Measurements from ENCODE around the gene DET1.
"Not testable (repeated sequence)": the region's sequence is repeated elsewhere in the genome, so short reads cannot be mapped to it uniquely, and the experiment has no call there.

Gene DET1

GRCh38 chr15:88546248-88547129 lies at the start of gene DET1:
TSS of gene DET1 (minus strand) at chr15:88546681. CDS start at chr15:88531705, 14,976 bp downstream.
- peak; percentile 98 for DNase-seq (ENCODE audit: low spot score)

- no peak for DNase-seq (ENCODE audit: low spot score)
Measured at GRCh38 chr15:88591384-88591783, 44.9 kb upstream of the DET1 start.

- DNase-seq (ENCODE audit: low spot score) = no peak
Measured at GRCh38 chr15:88590759-88591158, 44.3 kb upstream of the DET1 start.

- DNase-seq (ENCODE audit: low spot score) = peak; percentile 43
Measured at GRCh38 chr15:88586401-88587162, 40.1 kb upstream of the DET1 start.

- DNase-seq (ENCODE audit: low spot score) = no peak
Measured at GRCh38 chr15:88580532-88580931, 34.1 kb upstream of the DET1 start.

GRCh38 chr15:88579322-88579721 lies 32.8 kb upstream of the DET1 start:
- DNase-seq (ENCODE audit: low spot score) = no peak

GRCh38 chr15:88574655-88575054 lies 28.2 kb upstream of the DET1 start:
- no peak for DNase-seq (ENCODE audit: low spot score)

GRCh38 chr15:88574077-88574476 lies 27.6 kb upstream of the DET1 start:
- DNase-seq (ENCODE audit: low spot score) = no peak

- DNase-seq (ENCODE audit: low spot score) = no peak
Measured at GRCh38 chr15:88571852-88572259, 25.4 kb upstream of the DET1 start.

- no peak for DNase-seq (ENCODE audit: low spot score)
Measured at GRCh38 chr15:88571153-88571851, 24.8 kb upstream of the DET1 start.

- no peak for DNase-seq (ENCODE audit: low spot score)
Measured at GRCh38 chr15:88568589-88568988, 22.1 kb upstream of the DET1 start.

- no peak for DNase-seq (ENCODE audit: low spot score)
Measured at GRCh38 chr15:88564741-88565140, 18.3 kb upstream of the DET1 start.

GRCh38 chr15:88563638-88564037 lies 17.2 kb upstream of the DET1 start:
- DNase-seq (ENCODE audit: low spot score) = no peak

- DNase-seq (ENCODE audit: low spot score) = not testable (repeated sequence)
Measured at GRCh38 chr15:88559565-88559964, 13.1 kb upstream of the DET1 start.

GRCh38 chr15:88558026-88558425 lies 11.5 kb upstream of the DET1 start:
- not testable (repeated sequence) for DNase-seq (ENCODE audit: low spot score)

GRCh38 chr15:88548009-88548408 lies 1.5 kb upstream of the DET1 start:
- not testable (repeated sequence) for DNase-seq (ENCODE audit: low spot score)

GRCh38 chr15:88545578-88546247 lies 768 bp downstream of the DET1 start:
- not testable (repeated sequence) for DNase-seq (ENCODE audit: low spot score)

GRCh38 chr15:88543065-88543776 lies 3.3 kb downstream of the DET1 start:
- peak; percentile 34 for DNase-seq (ENCODE audit: low spot score)

GRCh38 chr15:88542342-88542733 lies 4.1 kb downstream of the DET1 start:
- DNase-seq (ENCODE audit: low spot score) = no peak

GRCh38 chr15:88541709-88542341 lies 4.7 kb downstream of the DET1 start:
- DNase-seq (ENCODE audit: low spot score) = peak; percentile 44

- not testable (repeated sequence) for DNase-seq (ENCODE audit: low spot score)
Measured at GRCh38 chr15:88541111-88541510, 5.4 kb downstream of the DET1 start.
